NCI-H774 (cell line): ENCODE results near the gene PACSIN2.
"Not testable (repeated sequence)": the region's sequence is repeated elsewhere in the genome, so short reads cannot be mapped to it uniquely, and the experiment has no call there.

Source experiments
- DNase-seq: peaks from one replicate; lab custom pipeline; 2025; lab: John Stamatoyannopoulos, UW

Gene PACSIN2, protein sequence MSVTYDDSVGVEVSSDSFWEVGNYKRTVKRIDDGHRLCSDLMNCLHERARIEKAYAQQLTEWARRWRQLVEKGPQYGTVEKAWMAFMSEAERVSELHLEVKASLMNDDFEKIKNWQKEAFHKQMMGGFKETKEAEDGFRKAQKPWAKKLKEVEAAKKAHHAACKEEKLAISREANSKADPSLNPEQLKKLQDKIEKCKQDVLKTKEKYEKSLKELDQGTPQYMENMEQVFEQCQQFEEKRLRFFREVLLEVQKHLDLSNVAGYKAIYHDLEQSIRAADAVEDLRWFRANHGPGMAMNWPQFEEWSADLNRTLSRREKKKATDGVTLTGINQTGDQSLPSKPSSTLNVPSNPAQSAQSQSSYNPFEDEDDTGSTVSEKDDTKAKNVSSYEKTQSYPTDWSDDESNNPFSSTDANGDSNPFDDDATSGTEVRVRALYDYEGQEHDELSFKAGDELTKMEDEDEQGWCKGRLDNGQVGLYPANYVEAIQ

GRCh38 chr22:43014869-43015676 is at the start of gene PACSIN2:
PACSIN2 (minus strand) TSS chr22:43015149; CDS start chr22:42912080, 103,069 bp downstream.
- DNase-seq, result peak; percentile 88

- DNase-seq, result no peak
Measured at GRCh38 chr22:43060183-43060582, 45.2 kb upstream of the PACSIN2 start.

DNA sequence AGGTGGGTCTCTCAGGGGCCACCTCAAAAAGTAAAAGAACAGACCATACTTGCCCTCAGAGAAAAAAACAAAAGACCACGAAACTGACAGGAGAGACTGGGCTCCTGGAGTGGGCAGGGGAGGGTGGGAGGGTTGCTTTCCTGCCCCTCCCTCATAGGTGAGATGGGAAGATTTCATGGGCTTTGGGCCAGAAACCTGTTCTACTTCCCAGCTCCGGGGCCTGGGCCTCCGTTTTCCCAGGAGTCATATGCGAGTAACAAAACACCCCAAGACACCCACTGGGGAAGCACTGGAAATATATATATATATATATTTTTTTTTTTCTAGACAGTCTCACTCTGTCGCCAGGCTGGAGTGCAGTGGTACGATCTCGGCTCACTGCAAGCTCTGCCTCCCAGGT is 42.7 kb upstream of the PACSIN2 start:
- no peak for DNase-seq

GRCh38 chr22:43053176-43053575 is 38.2 kb upstream of the PACSIN2 start:
- no peak for DNase-seq

- DNase-seq, result no peak
Measured at GRCh38 chr22:43050995-43051394, 36.0 kb upstream of the PACSIN2 start.

GRCh38 chr22:43047605-43048004 is 32.7 kb upstream of the PACSIN2 start:
- DNase-seq, result no peak

DNA sequence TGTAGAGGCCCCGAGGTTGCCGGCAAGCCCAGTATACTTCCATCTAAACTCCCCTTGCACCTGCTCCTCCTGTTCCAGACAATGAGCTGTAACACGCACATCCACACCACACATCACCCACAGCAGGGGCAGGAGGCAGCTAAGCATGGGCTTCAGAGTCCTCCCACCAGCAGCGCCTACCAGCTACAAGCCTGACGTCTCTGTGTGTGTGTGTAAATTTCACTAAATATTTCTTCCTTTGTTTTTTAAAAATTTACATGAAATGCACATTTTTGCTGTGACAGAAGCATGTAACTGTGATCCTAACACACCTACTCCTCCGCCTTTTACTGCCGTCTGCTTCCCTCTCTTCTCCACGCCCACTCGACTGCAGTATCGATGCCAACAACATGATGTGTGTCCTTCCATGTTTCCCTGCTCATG is 29.4 kb upstream of the PACSIN2 start:
- DNase-seq, result no peak

- DNase-seq, result no peak
Measured at GRCh38 chr22:43042101-43042780, 27.3 kb upstream of the PACSIN2 start.

DNA sequence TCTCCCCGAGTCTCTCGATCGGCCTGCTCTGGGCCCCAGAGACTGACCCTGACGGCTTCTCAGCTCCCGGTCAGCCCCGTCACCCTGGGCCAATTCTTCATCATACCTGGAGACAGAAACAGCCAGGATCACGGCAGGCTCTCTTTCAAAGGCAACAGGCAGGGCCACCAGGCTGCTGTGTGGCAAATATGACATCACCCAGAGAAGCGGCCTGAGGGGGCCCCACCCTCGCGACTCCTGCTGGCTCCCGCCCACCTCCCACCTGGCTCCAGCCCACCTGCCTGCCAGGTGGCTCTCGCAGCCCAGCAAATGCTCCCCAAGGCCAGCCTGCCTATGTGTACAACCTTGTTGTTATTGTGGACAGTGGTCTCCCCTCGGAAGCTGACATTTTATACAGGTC is 24.9 kb upstream of the PACSIN2 start:
- DNase-seq, result no peak

- DNase-seq, result no peak
Measured at GRCh38 chr22:43038325-43038724, 23.4 kb upstream of the PACSIN2 start.

GRCh38 chr22:43036282-43036829 is 21.4 kb upstream of the PACSIN2 start:
- DNase-seq, result no peak

DNA sequence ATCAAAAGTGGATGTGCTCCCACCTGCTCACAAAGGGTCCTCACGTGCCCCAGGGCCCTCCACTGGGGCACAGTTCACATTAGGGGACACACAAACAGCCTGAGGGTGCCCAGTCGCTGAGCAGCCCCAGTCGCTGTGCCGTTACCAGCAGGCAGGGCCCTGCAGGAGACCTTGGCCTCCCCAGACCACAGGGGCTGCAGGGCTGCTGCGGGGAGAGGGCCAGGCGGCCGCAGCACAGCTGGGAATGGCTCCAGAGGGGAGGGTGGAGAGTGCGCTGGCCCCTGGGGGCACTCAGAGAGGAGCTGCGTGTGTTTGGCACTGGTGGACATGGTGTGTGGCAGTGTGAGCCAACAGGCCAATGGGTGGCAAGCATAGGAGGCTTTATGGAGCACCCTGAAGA is 20.3 kb upstream of the PACSIN2 start:
- DNase-seq, result no peak

DNA sequence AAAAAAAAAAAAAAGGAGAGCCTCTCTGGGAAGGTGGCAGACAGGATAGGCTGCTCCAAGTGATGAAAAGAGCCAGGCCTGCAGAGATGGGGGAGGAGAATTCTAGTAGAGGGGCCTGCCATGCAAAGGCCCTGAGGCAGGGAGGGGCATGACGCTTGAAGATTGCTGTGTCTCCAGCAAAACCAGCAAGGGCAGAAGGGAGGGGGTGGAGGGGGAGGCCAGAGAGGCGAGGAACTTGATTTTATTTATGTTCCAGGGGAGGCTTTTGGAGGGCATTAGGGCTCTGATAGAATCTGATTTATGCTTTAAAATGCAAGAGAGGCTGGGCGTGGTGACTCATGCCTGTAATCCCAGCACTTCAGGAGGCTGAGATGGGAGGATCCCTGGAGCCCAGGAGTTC is 16.7 kb upstream of the PACSIN2 start:
- DNase-seq, result no peak

DNA sequence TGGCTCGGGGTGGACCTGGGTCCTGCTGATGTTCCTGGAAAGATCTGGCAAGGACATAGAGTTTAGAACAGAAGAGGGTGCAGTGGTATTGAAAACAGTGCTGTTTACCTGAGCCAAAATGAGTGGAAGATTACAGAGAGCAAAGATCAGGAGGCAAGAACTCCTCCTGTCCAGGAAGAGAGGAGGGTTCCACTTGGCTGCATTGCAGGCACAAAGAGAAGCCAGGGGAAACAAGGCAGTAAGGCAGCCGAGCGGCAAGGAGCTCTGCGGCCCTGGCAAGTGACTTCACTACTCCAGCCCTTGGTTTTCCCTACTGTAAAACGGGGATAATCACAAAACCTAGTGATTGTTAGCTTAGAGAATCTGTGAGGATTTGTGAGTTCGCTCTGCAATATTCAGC is 3.7 kb upstream of the PACSIN2 start:
- no peak for DNase-seq

GRCh38 chr22:43017525-43018460 is 2.8 kb upstream of the PACSIN2 start:
- DNase-seq, result no peak

DNA sequence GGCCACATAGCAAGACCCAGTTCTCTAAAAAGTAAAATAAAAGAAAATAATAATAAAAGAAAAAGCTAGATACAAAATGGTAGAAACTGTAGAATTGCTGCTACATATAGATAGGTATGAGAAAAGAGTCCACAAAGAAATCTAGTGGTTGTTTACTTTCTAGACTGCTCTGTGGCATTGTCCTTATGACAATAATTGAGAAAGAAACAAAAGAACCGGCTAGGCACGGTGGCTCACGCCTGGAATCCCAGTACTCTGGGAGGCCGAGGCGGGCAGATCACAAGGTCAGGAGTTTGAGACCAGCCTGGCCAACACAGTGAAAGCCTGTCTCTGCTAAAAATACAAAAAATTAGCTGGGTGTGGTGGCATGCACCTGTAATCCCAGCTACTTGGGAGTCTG is 1.2 kb upstream of the PACSIN2 start:
- DNase-seq, result not testable (repeated sequence)

- DNase-seq, result no peak
Measured at GRCh38 chr22:43015677-43016042, 711 bp upstream of the PACSIN2 start.

GRCh38 chr22:43014316-43014868 is 557 bp downstream of the PACSIN2 start:
- DNase-seq, result no peak

GRCh38 chr22:43013355-43014315 is 1.3 kb downstream of the PACSIN2 start:
- DNase-seq, result no peak

GRCh38 chr22:43012390-43012789 is 2.6 kb downstream of the PACSIN2 start:
- DNase-seq, result no peak
